ENCODE data around the gene LRP10.

GRCh38 chr14:22845821-22846625, 25.5 kb upstream of the LRP10 start:
- no peak for TF ChIP-seq SMC3 (conservative IDR thresholded peaks at IDR 0.05; ENCODE audit: poor library complexity)
- TF ChIP-seq EZH2 (IDR thresholded peaks at IDR 0.05; ENCODE audit: borderline replicate concordance, insufficient read depth, low read length, poor library complexity, severe bottlenecking) = no peak
- TF ChIP-seq POLR2AphosphoS5 (IDR thresholded peaks at IDR 0.05) = no peak

Measured in neural cell (in vitro differentiated cells).